ENCODE data around the gene CCDC102B.

CCDC102B gene

DNA sequence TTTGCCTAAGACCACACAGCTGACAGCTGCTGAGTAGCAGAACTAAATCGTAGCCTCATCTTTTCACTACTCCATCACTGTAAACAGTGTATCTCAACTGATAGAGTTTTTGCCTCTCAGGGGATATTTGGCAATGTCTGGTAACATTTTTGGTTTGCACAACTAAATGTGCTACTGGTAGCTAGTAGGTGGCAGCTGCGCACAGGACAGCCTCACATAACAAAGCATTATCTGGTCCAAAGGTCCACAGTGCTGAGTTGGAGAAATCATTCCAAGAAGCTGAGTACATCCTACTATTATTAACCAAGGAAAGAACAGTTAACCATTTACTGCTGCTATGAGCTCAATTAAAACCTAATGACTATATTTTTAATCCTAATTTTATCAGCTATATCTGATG lies 6.1 kb upstream of the CCDC102B start:
- no peak for DNase-seq (ENCODE audit: low read depth in 1 of 2, low spot score in 1 of 2)
- H3K27me3 ChIP-seq (ENCODE audit: insufficient read depth, poor library complexity, severe bottlenecking): no peaks in the 10 kb centered on the region
- H3K27ac ChIP-seq (replicated peaks): no peak overlapping the region
- no peak for TF ChIP-seq GABPA (IDR thresholded peaks at IDR 0.05; ENCODE audit: low read depth)
- no peak for TF ChIP-seq SPI1 (IDR thresholded peaks at IDR 0.05; ENCODE audit: borderline replicate concordance, low read depth)
- TF ChIP-seq, protein P1, sequence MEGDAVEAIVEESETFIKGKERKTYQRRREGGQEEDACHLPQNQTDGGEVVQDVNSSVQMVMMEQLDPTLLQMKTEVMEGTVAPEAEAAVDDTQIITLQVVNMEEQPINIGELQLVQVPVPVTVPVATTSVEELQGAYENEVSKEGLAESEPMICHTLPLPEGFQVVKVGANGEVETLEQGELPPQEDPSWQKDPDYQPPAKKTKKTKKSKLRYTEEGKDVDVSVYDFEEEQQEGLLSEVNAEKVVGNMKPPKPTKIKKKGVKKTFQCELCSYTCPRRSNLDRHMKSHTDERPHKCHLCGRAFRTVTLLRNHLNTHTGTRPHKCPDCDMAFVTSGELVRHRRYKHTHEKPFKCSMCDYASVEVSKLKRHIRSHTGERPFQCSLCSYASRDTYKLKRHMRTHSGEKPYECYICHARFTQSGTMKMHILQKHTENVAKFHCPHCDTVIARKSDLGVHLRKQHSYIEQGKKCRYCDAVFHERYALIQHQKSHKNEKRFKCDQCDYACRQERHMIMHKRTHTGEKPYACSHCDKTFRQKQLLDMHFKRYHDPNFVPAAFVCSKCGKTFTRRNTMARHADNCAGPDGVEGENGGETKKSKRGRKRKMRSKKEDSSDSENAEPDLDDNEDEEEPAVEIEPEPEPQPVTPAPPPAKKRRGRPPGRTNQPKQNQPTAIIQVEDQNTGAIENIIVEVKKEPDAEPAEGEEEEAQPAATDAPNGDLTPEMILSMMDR (IDR thresholded peaks at IDR 0.05; ENCODE audit: insufficient read depth, low read length): no peak
- TF ChIP-seq POLR2AphosphoS5 (IDR thresholded peaks at IDR 0.05; ENCODE audit: low read depth): no peak
- TF ChIP-seq, protein P2, sequence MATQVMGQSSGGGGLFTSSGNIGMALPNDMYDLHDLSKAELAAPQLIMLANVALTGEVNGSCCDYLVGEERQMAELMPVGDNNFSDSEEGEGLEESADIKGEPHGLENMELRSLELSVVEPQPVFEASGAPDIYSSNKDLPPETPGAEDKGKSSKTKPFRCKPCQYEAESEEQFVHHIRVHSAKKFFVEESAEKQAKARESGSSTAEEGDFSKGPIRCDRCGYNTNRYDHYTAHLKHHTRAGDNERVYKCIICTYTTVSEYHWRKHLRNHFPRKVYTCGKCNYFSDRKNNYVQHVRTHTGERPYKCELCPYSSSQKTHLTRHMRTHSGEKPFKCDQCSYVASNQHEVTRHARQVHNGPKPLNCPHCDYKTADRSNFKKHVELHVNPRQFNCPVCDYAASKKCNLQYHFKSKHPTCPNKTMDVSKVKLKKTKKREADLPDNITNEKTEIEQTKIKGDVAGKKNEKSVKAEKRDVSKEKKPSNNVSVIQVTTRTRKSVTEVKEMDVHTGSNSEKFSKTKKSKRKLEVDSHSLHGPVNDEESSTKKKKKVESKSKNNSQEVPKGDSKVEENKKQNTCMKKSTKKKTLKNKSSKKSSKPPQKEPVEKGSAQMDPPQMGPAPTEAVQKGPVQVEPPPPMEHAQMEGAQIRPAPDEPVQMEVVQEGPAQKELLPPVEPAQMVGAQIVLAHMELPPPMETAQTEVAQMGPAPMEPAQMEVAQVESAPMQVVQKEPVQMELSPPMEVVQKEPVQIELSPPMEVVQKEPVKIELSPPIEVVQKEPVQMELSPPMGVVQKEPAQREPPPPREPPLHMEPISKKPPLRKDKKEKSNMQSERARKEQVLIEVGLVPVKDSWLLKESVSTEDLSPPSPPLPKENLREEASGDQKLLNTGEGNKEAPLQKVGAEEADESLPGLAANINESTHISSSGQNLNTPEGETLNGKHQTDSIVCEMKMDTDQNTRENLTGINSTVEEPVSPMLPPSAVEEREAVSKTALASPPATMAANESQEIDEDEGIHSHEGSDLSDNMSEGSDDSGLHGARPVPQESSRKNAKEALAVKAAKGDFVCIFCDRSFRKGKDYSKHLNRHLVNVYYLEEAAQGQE (IDR thresholded peaks at IDR 0.05; ENCODE audit: insufficient replicate concordance, low read depth): no peak
- no peak overlapping the region for H3K4me3 ChIP-seq (replicated peaks; ENCODE audit: insufficient read depth, low read length)

DNA sequence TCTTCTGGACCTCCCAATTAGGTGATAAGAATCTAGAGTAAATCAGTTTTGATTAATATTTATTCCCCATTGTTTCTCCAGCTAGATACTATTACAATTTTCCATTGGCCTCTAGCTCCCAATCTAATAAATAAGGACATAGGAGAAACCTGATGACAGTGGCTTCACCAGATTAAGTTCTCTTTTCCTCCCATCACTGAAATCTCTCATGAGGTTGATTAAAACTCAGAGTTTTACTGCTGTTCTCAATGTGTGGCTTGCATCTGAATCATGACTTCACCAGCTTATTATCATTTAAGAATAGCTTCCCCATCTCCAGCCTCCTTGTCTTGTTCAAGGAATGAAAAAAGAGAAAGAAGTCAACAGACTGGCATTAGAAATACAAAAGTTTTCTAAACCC lies 3.9 kb upstream of the CCDC102B start:
- TF ChIP-seq, protein P1 (IDR thresholded peaks at IDR 0.05; ENCODE audit: insufficient read depth, low read length): no peak
- TF ChIP-seq POLR2AphosphoS5 (IDR thresholded peaks at IDR 0.05; ENCODE audit: low read depth): no peak

DNA sequence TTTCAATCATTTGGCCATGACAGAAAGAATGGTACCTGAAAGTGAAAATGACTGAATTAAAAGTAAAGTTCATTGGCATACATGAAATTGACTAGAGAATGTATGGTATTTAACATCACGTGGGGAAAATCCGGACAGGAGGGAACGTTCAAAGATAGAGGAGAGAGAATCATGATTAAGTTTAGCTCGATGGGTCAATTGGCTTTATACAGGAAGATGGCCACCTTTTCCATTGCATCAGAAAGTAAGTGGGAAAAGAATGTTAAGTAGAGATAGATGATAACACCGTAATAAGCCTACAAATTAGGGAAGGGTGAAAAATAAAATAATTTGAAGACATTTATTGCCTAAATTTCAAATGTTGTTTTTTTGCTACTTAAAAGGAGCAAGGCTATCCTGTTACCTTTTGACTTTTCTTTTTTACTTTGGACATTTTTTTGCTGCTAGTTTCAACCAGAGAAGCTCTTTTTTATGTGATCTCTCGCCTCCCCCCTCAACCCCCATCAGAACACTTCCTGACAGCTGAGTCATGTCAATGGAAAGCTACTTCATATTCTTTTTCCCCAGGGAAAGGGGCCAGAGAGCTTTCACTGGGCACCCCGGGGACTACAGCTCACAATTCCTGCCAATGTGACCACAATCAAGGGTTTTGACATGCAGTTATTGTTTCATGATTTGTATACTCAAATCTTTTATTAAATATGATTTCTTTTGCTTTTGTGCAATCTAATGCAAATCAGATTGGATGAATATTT lies 767 bp upstream of the CCDC102B start:
- no peak overlapping the region for H3K4me3 ChIP-seq (replicated peaks; ENCODE audit: insufficient read depth, low read length)
- H3K27me3 ChIP-seq (ENCODE audit: insufficient read depth, poor library complexity, severe bottlenecking): no peaks in the 10 kb centered on the region
- no peak overlapping the region for H3K27ac ChIP-seq (replicated peaks)
- no peak for DNase-seq (ENCODE audit: low read depth in 1 of 2, low spot score in 1 of 2)
- TF ChIP-seq, protein P1 (IDR thresholded peaks at IDR 0.05; ENCODE audit: insufficient read depth, low read length): no peak
- TF ChIP-seq, protein P2 (IDR thresholded peaks at IDR 0.05; ENCODE audit: insufficient replicate concordance, low read depth): no peak
- TF ChIP-seq GABPA (IDR thresholded peaks at IDR 0.05; ENCODE audit: low read depth) (no peak), POLR2AphosphoS5 (IDR thresholded peaks at IDR 0.05; ENCODE audit: low read depth) (no peak), SPI1 (IDR thresholded peaks at IDR 0.05; ENCODE audit: borderline replicate concordance, low read depth) (no peak)

More for the DNA sequence above, 3.9 kb upstream of the CCDC102B start:
- Histone ChIP-seq H3K4me3 (replicated peaks; ENCODE audit: insufficient read depth, low read length) (no peak overlapping the region), H3K27me3 (ENCODE audit: insufficient read depth, poor library complexity, severe bottlenecking) (no peaks in the 10 kb centered on the region), H3K27ac (replicated peaks) (no peak overlapping the region)
- DNase-seq (ENCODE audit: low read depth in 1 of 2, low spot score in 1 of 2): no peak

DNA sequence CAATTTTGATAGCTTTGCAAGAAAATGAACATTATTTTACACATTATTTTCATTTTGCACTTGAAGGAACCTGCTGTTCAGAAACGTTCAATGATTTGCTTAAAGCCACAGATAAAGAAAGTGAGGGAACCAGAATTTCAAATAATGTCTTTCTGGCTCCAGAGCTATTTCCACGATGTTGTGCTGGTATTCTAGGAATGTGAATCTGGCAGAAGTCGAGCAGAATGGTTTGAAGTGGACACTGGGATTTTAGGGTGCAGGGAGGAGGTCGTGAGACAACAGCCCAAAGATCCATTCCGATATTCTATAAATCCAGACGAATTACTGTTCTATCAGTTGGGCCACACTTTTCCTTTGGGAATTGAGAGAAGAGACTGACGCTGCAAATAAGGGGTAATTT lies 2.2 kb downstream of the CCDC102B start:
- TF ChIP-seq, protein P1 (IDR thresholded peaks at IDR 0.05; ENCODE audit: insufficient read depth, low read length): no peak
- TF ChIP-seq POLR2AphosphoS5 (IDR thresholded peaks at IDR 0.05; ENCODE audit: low read depth) (no peak), SPI1 (IDR thresholded peaks at IDR 0.05; ENCODE audit: borderline replicate concordance, low read depth) (no peak), GABPA (IDR thresholded peaks at IDR 0.05; ENCODE audit: low read depth) (no peak)
- TF ChIP-seq, protein P2 (IDR thresholded peaks at IDR 0.05; ENCODE audit: insufficient replicate concordance, low read depth): no peak
- DNase-seq (ENCODE audit: low read depth in 1 of 2, low spot score in 1 of 2): no peak
- Histone ChIP-seq H3K27ac (replicated peaks) (no peak overlapping the region), H3K27me3 (ENCODE audit: insufficient read depth, poor library complexity, severe bottlenecking) (no peaks in the 10 kb centered on the region), H3K4me3 (replicated peaks; ENCODE audit: insufficient read depth, low read length) (no peak overlapping the region)
